ENCODE data around the gene PLAAT2. TPM values are rescaled to one million over a fixed set of nuclear protein-coding genes. Genes with fewer than 3 reads are reported as not detected.
A peak's percentile ranks its signal among the peaks of the same experiment; 100 is the strongest.

The PLAAT2 gene
- total and polyA plus RNA-seq, 2 of the 13 experiments (the other 11 are each of a cell fraction or from before 2014, with no cell fraction given) = 0.22 TPM; not detected in 1

DNA sequence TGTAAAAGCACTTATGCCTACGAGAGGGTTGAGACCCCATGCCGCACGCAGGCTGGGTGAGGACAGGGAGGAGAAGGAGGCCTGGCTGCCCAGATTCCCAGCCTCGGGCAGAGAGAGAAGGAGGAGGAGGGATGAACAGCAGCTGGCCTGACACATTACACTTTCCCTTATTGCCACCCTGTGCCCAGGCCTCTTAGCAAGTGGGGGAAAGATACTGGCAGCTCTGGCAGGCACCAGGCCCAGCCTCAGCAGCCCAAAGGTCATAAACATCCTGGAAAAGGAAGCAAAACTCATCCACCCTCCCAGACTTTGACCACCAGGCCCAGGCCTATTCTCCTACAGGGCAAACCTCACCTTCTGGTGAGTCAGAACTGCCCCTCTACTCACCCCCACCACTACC lies 46.4 kb upstream of the PLAAT2 start (continued):
- TF ChIP-seq, protein P1, sequence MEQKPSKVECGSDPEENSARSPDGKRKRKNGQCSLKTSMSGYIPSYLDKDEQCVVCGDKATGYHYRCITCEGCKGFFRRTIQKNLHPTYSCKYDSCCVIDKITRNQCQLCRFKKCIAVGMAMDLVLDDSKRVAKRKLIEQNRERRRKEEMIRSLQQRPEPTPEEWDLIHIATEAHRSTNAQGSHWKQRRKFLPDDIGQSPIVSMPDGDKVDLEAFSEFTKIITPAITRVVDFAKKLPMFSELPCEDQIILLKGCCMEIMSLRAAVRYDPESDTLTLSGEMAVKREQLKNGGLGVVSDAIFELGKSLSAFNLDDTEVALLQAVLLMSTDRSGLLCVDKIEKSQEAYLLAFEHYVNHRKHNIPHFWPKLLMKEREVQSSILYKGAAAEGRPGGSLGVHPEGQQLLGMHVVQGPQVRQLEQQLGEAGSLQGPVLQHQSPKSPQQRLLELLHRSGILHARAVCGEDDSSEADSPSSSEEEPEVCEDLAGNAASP (CRISPR knock-in tag; IDR thresholded peaks at IDR 0.05; ENCODE audit: borderline replicate concordance) = no peak
- TF ChIP-seq PRMT3 (CRISPR knock-in tag; IDR thresholded peaks at IDR 0.05; ENCODE audit: borderline replicate concordance, low read depth) = no peak
- no peak for TF ChIP-seq ZNF549 (CRISPR knock-in tag; IDR thresholded peaks at IDR 0.05)
- TF ChIP-seq ZNF430 (CRISPR knock-in tag; IDR thresholded peaks at IDR 0.05) = 0 out of 2 replicates have a peak, but pooled peaks have one; percentile 28
- TF ChIP-seq ZNF143 (CRISPR knock-in tag; IDR thresholded peaks at IDR 0.05) = no peak
- no peak for TF ChIP-seq ZFP36 (IDR thresholded peaks at IDR 0.05; ENCODE audit: borderline replicate concordance, low read depth, low read length, partially characterized antibody)
- TF ChIP-seq, protein P2, sequence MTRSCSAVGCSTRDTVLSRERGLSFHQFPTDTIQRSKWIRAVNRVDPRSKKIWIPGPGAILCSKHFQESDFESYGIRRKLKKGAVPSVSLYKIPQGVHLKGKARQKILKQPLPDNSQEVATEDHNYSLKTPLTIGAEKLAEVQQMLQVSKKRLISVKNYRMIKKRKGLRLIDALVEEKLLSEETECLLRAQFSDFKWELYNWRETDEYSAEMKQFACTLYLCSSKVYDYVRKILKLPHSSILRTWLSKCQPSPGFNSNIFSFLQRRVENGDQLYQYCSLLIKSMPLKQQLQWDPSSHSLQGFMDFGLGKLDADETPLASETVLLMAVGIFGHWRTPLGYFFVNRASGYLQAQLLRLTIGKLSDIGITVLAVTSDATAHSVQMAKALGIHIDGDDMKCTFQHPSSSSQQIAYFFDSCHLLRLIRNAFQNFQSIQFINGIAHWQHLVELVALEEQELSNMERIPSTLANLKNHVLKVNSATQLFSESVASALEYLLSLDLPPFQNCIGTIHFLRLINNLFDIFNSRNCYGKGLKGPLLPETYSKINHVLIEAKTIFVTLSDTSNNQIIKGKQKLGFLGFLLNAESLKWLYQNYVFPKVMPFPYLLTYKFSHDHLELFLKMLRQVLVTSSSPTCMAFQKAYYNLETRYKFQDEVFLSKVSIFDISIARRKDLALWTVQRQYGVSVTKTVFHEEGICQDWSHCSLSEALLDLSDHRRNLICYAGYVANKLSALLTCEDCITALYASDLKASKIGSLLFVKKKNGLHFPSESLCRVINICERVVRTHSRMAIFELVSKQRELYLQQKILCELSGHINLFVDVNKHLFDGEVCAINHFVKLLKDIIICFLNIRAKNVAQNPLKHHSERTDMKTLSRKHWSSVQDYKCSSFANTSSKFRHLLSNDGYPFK (CRISPR knock-in tag; IDR thresholded peaks at IDR 0.05; ENCODE audit: borderline replicate concordance) = no peak
- TF ChIP-seq SNAPC5 (CRISPR knock-in tag; IDR thresholded peaks at IDR 0.05; ENCODE audit: borderline replicate concordance) = no peak
- TF ChIP-seq, protein P3, sequence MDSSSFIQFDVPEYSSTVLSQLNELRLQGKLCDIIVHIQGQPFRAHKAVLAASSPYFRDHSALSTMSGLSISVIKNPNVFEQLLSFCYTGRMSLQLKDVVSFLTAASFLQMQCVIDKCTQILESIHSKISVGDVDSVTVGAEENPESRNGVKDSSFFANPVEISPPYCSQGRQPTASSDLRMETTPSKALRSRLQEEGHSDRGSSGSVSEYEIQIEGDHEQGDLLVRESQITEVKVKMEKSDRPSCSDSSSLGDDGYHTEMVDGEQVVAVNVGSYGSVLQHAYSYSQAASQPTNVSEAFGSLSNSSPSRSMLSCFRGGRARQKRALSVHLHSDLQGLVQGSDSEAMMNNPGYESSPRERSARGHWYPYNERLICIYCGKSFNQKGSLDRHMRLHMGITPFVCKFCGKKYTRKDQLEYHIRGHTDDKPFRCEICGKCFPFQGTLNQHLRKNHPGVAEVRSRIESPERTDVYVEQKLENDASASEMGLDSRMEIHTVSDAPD (CRISPR knock-in tag; IDR thresholded peaks at IDR 0.05) = no peak
- no peak for TF ChIP-seq NR1H2 (CRISPR knock-in tag; IDR thresholded peaks at IDR 0.05; ENCODE audit: borderline replicate concordance, low read depth)
- TF ChIP-seq KLF11 (CRISPR knock-in tag; IDR thresholded peaks at IDR 0.05) = no peak
- TF ChIP-seq GABPA (IDR thresholded peaks at IDR 0.05; ENCODE audit: low read depth, low read length) = no peak
- no peak for TF ChIP-seq GABPA (CRISPR knock-in tag; IDR thresholded peaks at IDR 0.05; ENCODE audit: low read depth)
- TF ChIP-seq, protein P4, sequence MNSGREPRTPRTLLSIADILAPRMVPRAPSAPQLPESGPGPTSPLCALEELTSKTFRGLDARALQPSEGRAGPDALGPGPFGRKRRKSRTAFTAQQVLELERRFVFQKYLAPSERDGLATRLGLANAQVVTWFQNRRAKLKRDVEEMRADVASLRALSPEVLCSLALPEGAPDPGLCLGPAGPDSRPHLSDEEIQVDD (CRISPR knock-in tag; IDR thresholded peaks at IDR 0.05; ENCODE audit: borderline replicate concordance) = no peak
- TF ChIP-seq, protein P5, sequence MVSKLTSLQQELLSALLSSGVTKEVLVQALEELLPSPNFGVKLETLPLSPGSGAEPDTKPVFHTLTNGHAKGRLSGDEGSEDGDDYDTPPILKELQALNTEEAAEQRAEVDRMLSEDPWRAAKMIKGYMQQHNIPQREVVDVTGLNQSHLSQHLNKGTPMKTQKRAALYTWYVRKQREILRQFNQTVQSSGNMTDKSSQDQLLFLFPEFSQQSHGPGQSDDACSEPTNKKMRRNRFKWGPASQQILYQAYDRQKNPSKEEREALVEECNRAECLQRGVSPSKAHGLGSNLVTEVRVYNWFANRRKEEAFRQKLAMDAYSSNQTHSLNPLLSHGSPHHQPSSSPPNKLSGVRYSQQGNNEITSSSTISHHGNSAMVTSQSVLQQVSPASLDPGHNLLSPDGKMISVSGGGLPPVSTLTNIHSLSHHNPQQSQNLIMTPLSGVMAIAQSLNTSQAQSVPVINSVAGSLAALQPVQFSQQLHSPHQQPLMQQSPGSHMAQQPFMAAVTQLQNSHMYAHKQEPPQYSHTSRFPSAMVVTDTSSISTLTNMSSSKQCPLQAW (CRISPR knock-in tag; IDR thresholded peaks at IDR 0.05) = 0 out of 2 replicates have a peak, but pooled peaks have one; percentile 25
- no peak for TF ChIP-seq ZNF274 (CRISPR knock-in tag; IDR thresholded peaks at IDR 0.05)
- TF ChIP-seq YY1 (IDR thresholded peaks at IDR 0.05; ENCODE audit: insufficient read depth, insufficient replicate concordance, low read depth, low read length) = no peak
- TF ChIP-seq TOPORS (CRISPR knock-in tag; IDR thresholded peaks at IDR 0.05) = no peak
- no peak for TF ChIP-seq KAT8 (CRISPR knock-in tag; IDR thresholded peaks at IDR 0.05)
- no peak for TF ChIP-seq ZNF382 (CRISPR knock-in tag; IDR thresholded peaks at IDR 0.05; ENCODE audit: borderline replicate concordance)
- TF ChIP-seq ZNF512 (CRISPR knock-in tag; IDR thresholded peaks at IDR 0.05) = no peak
